Activated B cell treated with CpG ODN at 0.5 μM for 24 hours (primary cell): ENCODE data around the gene TBX5. TPM values are rescaled to one million over a fixed set of nuclear protein-coding genes. Genes with fewer than 3 reads are reported as not detected.

Experiments
- ATAC-seq: fragments of 200-7000 bp; cut with Tn5 transposase; one replicate; pipeline ENCODE4 v1.10.0; 2021; ENCODE audit warnings: low read depth, mild to moderate bottlenecking, moderate library complexity
- CTCF ChIA-PET: fragments of 350-600 bp; sonication (Branson Sonifier 250); formaldehyde crosslinking; loops from one replicate; lab custom pipeline; 2021; ENCODE audit warnings: antibody characterized with exemption; lab: Charles Lee
- POLR2A ChIA-PET: fragments of 350-600 bp; sonication (Branson Sonifier 250); formaldehyde crosslinking; loops from one replicate; lab custom pipeline; 2021; ENCODE audit warnings: antibody characterized with exemption; lab: Charles Lee
- DNase-seq: peaks from one replicate; pipeline ENCODE4 v3.0.0; 2022
- H3K27ac Mint-ChIP-seq: one replicate; pipeline ENCODE4 v1.8.0; 2020; ENCODE audit warnings: mixed read lengths
- H3K27me3 Mint-ChIP-seq: one replicate; pipeline ENCODE4 v1.8.0; 2021; ENCODE audit warnings: mixed read lengths
- H3K36me3 Mint-ChIP-seq: one replicate; pipeline ENCODE4 v1.8.0; 2021; ENCODE audit warnings: low read depth, mixed read lengths
- H3K4me1 Mint-ChIP-seq: one replicate; pipeline ENCODE4 v1.8.0; 2021; ENCODE audit warnings: mixed read lengths
- H3K4me3 Mint-ChIP-seq: one replicate; pipeline ENCODE4 v1.8.0; 2020; ENCODE audit warnings: mild to moderate bottlenecking, mixed read lengths
- H3K9me3 Mint-ChIP-seq: one replicate; pipeline ENCODE4 v1.8.0; 2020; ENCODE audit warnings: mixed read lengths
- CTCF ChIP-seq: fragments of 200-600 bp; IDR thresholded peaks from one replicate; pipeline ENCODE4 v1.8.0; 2022; ENCODE audit warnings: antibody characterized with exemption, mild to moderate bottlenecking
- intact Hi-C: fragments of 100-400 bp; cut with micrococcal nuclease; formaldehyde crosslinking; loops from one replicate; pipeline ENCODE4 v1.15.1; 2024
- total RNA-seq: library from RNA; stranded (reverse); gene quantifications from 2 replicates; pipeline ENCODE4 v1.2.3, GENCODE V29; 2022

TBX5 gene
- total RNA-seq, 1 donor from 2014 or later, result not detected

DNA sequence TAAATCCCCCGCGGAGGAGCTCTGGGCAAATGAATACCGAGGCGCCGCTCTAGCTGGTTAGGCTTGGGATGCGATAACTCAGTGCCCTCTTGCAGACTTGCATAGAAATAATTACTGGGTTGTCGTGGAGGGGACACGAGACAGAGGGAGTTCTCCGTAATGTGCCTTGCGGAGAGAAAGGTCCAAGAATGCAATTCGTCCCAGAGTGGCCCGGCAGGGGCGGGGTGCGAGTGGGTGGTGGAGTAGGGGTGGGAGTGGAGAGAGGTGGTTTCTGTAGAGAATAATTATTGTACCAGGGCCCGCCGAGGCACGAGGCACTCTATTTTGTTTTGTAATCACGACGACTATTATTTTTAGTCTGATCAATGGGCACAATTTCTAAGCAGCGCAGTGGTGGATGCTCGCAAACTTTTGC, 2.5 kb upstream of the TBX5 start:
- CTCF ChIA-PET, result no interaction called here
- Mint-ChIP-seq H3K36me3 (no peaks in the 10 kb centered on the region), H3K9me3 (no peaks in the 10 kb centered on the region), H3K27ac (no peak overlapping the region), H3K4me3 (no peak overlapping the region), H3K4me1 (peaks cover 6% of the 10 kb centered on the region), H3K27me3 (peaks cover 84% of the 10 kb centered on the region)
- intact Hi-C loops, result no loop called here
- no peak for DNase-seq
- no peak for ATAC-seq
- POLR2A ChIA-PET, result no interaction called here
- TF ChIP-seq CTCF, result no peak

GRCh38 chr12:114407842-114408411, 2.0 kb upstream of the TBX5 start:
- no peak for TF ChIP-seq CTCF
- Mint-ChIP-seq H3K4me1 (peaks cover 6% of the 10 kb centered on the region), H3K27me3 (peaks cover 83% of the 10 kb centered on the region), H3K36me3 (no peaks in the 10 kb centered on the region), H3K9me3 (no peaks in the 10 kb centered on the region), H3K27ac (no peak overlapping the region), H3K4me3 (no peak overlapping the region)
- POLR2A ChIA-PET, result no interaction called here
- CTCF ChIA-PET, result no interaction called here
- ATAC-seq (no peak), DNase-seq (no peak)
- intact Hi-C loops, result no loop called here

DNA sequence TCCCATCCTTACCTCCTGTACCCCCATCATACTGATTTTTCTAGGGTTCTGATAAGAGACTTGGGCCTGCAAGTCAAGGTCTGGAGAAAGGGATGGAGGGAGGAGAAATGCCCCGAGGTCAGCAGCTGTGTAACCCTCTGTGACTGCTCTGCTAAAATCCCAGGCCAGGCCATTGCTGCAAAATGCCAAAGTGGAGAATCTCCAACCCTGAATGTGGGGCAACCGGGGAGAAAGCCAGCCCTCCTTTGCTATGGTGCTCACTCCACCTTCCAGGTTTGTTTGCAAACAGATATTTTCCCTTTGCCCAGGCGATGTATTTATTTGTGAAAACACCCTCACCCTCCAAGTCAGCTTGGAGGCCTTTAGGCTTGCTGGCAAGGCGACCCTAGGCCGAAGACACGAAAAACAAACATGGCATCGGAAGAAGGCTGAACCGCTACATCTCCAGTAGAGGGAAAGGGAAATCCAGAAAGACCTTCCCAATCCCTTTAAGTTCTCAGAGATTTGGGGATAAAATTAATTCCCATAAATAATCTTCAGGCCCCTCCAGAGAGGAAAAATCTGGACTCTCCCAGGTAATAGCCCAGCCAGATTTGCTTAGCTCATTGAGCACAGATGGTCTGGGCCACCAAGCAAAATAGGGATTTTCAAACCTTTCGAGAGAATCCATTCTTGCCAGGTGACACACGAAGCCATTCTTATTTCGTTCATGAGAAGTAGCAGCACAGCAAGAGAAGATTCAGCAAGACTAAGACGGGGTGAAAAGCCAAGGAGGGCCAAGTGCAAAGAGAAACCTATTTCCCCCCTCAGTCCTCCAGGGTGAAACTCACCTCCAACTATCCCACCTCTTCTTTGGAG, 1.3 kb upstream of the TBX5 start:
- Mint-ChIP-seq H3K4me3 (no peak overlapping the region), H3K36me3 (no peaks in the 10 kb centered on the region), H3K9me3 (no peaks in the 10 kb centered on the region), H3K27ac (no peak overlapping the region), H3K4me1 (peaks cover 6% of the 10 kb centered on the region), H3K27me3 (peaks cover 80% of the 10 kb centered on the region)
- POLR2A ChIA-PET, result no interaction called here
- no peak for TF ChIP-seq CTCF
- intact Hi-C loops, result no loop called here
- ATAC-seq (no peak), DNase-seq (no peak)
- CTCF ChIA-PET, result no interaction called here

GRCh38 chr12:114406316-114406983, 506 bp upstream of the TBX5 start:
- ChIA-PET POLR2A (no interaction called here), CTCF (no interaction called here)
- peaks cover 80% of the 10 kb centered on the region for H3K27me3 Mint-ChIP-seq
- H3K27ac Mint-ChIP-seq, result no peak overlapping the region
- peaks cover 6% of the 10 kb centered on the region for H3K4me1 Mint-ChIP-seq
- H3K36me3 Mint-ChIP-seq, result no peaks in the 10 kb centered on the region
- no peak for DNase-seq
- no peak for ATAC-seq
- intact Hi-C loops, result no loop called here
- H3K9me3 Mint-ChIP-seq, result no peaks in the 10 kb centered on the region
- H3K4me3 Mint-ChIP-seq, result no peak overlapping the region
- TF ChIP-seq CTCF, result no peak

GRCh38 chr12:114404926-114405518, 922 bp downstream of the TBX5 start:
- H3K27me3 Mint-ChIP-seq, result peaks cover 78% of the 10 kb centered on the region
- ATAC-seq, result no peak
- POLR2A ChIA-PET, result no interaction called here
- intact Hi-C loops, result no loop called here
- no peak overlapping the region for H3K4me3 Mint-ChIP-seq
- peaks cover 6% of the 10 kb centered on the region for H3K4me1 Mint-ChIP-seq
- DNase-seq, result no peak
- CTCF ChIA-PET, result no interaction called here
- no peak for TF ChIP-seq CTCF
- H3K27ac Mint-ChIP-seq, result no peak overlapping the region
- no peaks in the 10 kb centered on the region for H3K9me3 Mint-ChIP-seq
- H3K36me3 Mint-ChIP-seq, result no peaks in the 10 kb centered on the region
